ENCODE data around the gene CPT1B. TPM values are rescaled to one million over a fixed set of nuclear protein-coding genes. Genes with fewer than 3 reads are reported as not detected.

The CPT1B gene
- total and polyA plus RNA-seq, 2 experiments from 2014 or later: 5.6 to 14.4 TPM

- peaks cover 27% of the 10 kb centered on the region for H3K27me3 Mint-ChIP-seq (ENCODE audit: insufficient read depth, low read depth, poor library complexity)
- Histone ChIP-seq H3K27ac (ENCODE audit: low read depth) (no peak overlapping the region), H3K79me2 (replicated peaks; ENCODE audit: insufficient read depth) (no peaks in the 10 kb centered on the region), H4K20me1 (replicated peaks; ENCODE audit: insufficient read depth) (no peaks in the 10 kb centered on the region; the same call in 1 of the 2 replicates), H3K4me2 (no peak overlapping the region), H3K9me2 (ENCODE audit: insufficient read depth) (no peaks in the 10 kb centered on the region), H3F3A (replicated peaks; ENCODE audit: low read depth) (peaks cover 4% of the 10 kb centered on the region), H2AFZ (no peak overlapping the region), H3K4me1 (ENCODE audit: insufficient read depth) (no peaks in the 10 kb centered on the region; the same call in 1 of the 2 replicates), H3K4me3 (no peak overlapping the region), H3K27me3 (ENCODE audit: insufficient read depth) (peaks cover 19% of the 10 kb centered on the region), H3K36me3 (ENCODE audit: insufficient read depth) (no peaks in the 10 kb centered on the region; the same call in 1 of the 2 replicates)
- peaks cover 11% of the 10 kb centered on the region for H3K4me1 Mint-ChIP-seq
- TF ChIP-seq ZNF462 (CRISPR knock-in tag; IDR thresholded peaks at IDR 0.05): no peak
- TF ChIP-seq CTCF (conservative IDR thresholded peaks at IDR 0.05; ENCODE audit: low read depth in 2 of 2): no peak
- no peak for TF ChIP-seq ZNF331 (CRISPR knock-in tag; IDR thresholded peaks at IDR 0.05; ENCODE audit: low read depth)
- TF ChIP-seq NANOG (IDR thresholded peaks at IDR 0.05; ENCODE audit: borderline replicate concordance): no peak
- no peak for TF ChIP-seq STAT1 (IDR thresholded peaks at IDR 0.05; ENCODE audit: unreplicated experiment)
- no peak for TF ChIP-seq POLR2AphosphoS5 (IDR thresholded peaks at IDR 0.05; ENCODE audit: low read depth)
- no peak for TF ChIP-seq ZNF114 (CRISPR knock-in tag; IDR thresholded peaks at IDR 0.05)
- TF ChIP-seq EZH2 (IDR thresholded peaks at IDR 0.05; ENCODE audit: low read depth, unreplicated experiment): no peak
- TF ChIP-seq ETS1 (IDR thresholded peaks at IDR 0.05): no peak
- no peak for TF ChIP-seq EZH2phosphoT487 (IDR thresholded peaks at IDR 0.05; ENCODE audit: unreplicated experiment)
- no peak for TF ChIP-seq JUNB (IDR thresholded peaks at IDR 0.05; ENCODE audit: unreplicated experiment)
- TF ChIP-seq, protein P1, sequence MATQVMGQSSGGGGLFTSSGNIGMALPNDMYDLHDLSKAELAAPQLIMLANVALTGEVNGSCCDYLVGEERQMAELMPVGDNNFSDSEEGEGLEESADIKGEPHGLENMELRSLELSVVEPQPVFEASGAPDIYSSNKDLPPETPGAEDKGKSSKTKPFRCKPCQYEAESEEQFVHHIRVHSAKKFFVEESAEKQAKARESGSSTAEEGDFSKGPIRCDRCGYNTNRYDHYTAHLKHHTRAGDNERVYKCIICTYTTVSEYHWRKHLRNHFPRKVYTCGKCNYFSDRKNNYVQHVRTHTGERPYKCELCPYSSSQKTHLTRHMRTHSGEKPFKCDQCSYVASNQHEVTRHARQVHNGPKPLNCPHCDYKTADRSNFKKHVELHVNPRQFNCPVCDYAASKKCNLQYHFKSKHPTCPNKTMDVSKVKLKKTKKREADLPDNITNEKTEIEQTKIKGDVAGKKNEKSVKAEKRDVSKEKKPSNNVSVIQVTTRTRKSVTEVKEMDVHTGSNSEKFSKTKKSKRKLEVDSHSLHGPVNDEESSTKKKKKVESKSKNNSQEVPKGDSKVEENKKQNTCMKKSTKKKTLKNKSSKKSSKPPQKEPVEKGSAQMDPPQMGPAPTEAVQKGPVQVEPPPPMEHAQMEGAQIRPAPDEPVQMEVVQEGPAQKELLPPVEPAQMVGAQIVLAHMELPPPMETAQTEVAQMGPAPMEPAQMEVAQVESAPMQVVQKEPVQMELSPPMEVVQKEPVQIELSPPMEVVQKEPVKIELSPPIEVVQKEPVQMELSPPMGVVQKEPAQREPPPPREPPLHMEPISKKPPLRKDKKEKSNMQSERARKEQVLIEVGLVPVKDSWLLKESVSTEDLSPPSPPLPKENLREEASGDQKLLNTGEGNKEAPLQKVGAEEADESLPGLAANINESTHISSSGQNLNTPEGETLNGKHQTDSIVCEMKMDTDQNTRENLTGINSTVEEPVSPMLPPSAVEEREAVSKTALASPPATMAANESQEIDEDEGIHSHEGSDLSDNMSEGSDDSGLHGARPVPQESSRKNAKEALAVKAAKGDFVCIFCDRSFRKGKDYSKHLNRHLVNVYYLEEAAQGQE (IDR thresholded peaks at IDR 0.05; ENCODE audit: unreplicated experiment): no peak
- H3K36me3 Mint-ChIP-seq (ENCODE audit: low read depth): peaks cover 20% of the 10 kb centered on the region
- DNase-seq (ENCODE audit: low spot score) (no peak), ATAC-seq (no peak)
- H3K27ac Mint-ChIP-seq: no peak overlapping the region
- H3K4me3 Mint-ChIP-seq: no peak overlapping the region
- peaks cover 4% of the 10 kb centered on the region; the same call in 1 of the 3 replicates for H3K9me3 Mint-ChIP-seq
Measured at GRCh38 chr22:50523458-50523805, 54.8 kb downstream of the CPT1B start.

All from GM23338 (cell line).